ENCODE measurements around the gene RBP3. TPM values are rescaled to one million over a fixed set of nuclear protein-coding genes. Genes with fewer than 3 reads are reported as not detected.

Gene RBP3
- total and polyA plus RNA-seq, 2 donors (not counting 3 experiments of a cell fraction or from before 2014, with no cell fraction given), result not detected

DNA sequence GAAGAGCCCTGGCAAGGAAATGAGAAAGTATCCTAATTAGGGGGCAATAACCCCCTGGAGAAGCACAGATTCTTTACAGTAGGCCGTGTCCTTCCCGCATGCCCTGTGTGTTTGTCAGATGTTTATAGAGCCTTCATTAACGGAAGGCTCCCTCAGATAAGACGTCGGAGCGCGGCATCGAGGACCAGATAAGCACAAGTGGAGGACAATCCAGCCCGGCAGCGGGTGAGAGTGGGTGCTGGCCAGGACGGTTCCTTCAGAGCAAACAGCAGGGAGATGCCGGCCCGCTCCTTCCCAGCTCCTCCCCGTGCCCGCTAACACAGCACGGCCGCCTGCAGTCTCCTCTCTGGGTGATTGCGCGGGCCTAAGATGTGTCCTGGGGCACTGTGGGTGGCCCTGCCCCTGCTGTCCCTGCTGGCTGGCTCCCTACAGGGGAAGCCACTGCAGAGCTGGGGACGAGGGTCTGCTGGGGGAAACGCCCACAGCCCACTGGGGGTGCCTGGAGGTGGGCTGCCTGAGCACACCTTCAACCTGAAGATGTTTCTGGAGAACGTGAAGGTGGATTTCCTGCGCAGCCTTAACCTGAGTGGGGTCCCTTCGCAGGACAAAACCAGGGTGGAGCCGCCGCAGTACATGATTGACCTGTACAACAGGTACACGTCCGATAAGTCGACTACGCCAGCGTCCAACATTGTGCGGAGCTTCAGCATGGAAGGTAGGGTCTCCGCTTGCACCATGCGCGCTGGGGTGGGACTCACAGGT, 25.7 kb upstream of the RBP3 start, which contains the start of gene GDF2:
TSS of gene GDF2 (plus strand) at position 155 of the 762 bp plus-strand sequence. CDS start at position 370, 215 bp downstream.
- H3K9ac ChIP-seq (replicated peaks; ENCODE audit: extremely low read depth, insufficient read depth, low read length), result no peak within 1 kb of the TSS
- no peak within 1 kb of the TSS for H3K4me2 ChIP-seq (ENCODE audit: insufficient read depth, low read length)
- H3K9me3 ChIP-seq (replicated peaks; ENCODE audit: control insufficient read depth, insufficient read depth, low read length), result no peaks in the 10 kb centered on the region
- H3K9me1 ChIP-seq (replicated peaks; ENCODE audit: control insufficient read depth, extremely low read depth, insufficient read depth, low read length), result no peaks in the 10 kb centered on the region
- CTCF ChIA-PET, result interaction anchor here (0.8 to 2.9 kb wide), 6 partner anchors 9 to 328 kb away, joined by 3 to 15 read pairs (median 4); no protein-coding TSS in a partner anchor
- no peak within 1 kb of the TSS for H3K4me3 ChIP-seq (replicated peaks in 1 of 3; ENCODE audit: insufficient read depth in 1 of 3, low read depth in 1 of 3, low read length in 3 of 3)
- no peak within 1 kb of the TSS for H2AFZ ChIP-seq (ENCODE audit: low read depth, low read length)
- BruUV-seq (replicated peaks), result no TSS peak
- no peak within 1 kb of the TSS for H3K27ac ChIP-seq (ENCODE audit: insufficient read depth, low read depth, low read length)
- H3K27me3 ChIP-seq (ENCODE audit: control insufficient read depth in 2 of 2, insufficient read depth in 2 of 2, low read length in 2 of 2), result peaks cover 2 to 3% of the 10 kb centered on the region in 2 experiments
- H3K4me1 ChIP-seq (ENCODE audit: control insufficient read depth, extremely low read depth, insufficient read depth, low read length), result no peaks in the 10 kb centered on the region
- H4K20me1 ChIP-seq (replicated peaks; ENCODE audit: control insufficient read depth, extremely low read depth, insufficient read depth, low read length), result no peaks in the 10 kb centered on the region
- dilution Hi-C loops (cut with MboI; ENCODE audit: extremely low pct_ligation_motif_present, low sequenced_read_pairs) (no loop called here), intact Hi-C loops (cut with micrococcal nuclease) (no loop called here)
- FAIRE-seq (no peak), DNase-seq (ENCODE audit: low read depth, low spot score) (no peak)
- no peaks in the 10 kb centered on the region for H3K36me3 ChIP-seq (ENCODE audit: control insufficient read depth in 2 of 2, extremely low read depth in 1 of 2, insufficient read depth in 2 of 2, low read length in 2 of 2)
- no peaks in the 10 kb centered on the region for H3K79me2 ChIP-seq (ENCODE audit: control insufficient read depth, insufficient read depth, low read length)
- TF ChIP-seq POLR2AphosphoS5 (IDR thresholded peaks at IDR 0.05; ENCODE audit: insufficient read depth, low read depth, low read length) (no peak), POLR2A (IDR thresholded peaks at IDR 0.05; ENCODE audit: low read depth, low read length) (no peak)
- POLR2A ChIA-PET, result no interaction called here

DNA sequence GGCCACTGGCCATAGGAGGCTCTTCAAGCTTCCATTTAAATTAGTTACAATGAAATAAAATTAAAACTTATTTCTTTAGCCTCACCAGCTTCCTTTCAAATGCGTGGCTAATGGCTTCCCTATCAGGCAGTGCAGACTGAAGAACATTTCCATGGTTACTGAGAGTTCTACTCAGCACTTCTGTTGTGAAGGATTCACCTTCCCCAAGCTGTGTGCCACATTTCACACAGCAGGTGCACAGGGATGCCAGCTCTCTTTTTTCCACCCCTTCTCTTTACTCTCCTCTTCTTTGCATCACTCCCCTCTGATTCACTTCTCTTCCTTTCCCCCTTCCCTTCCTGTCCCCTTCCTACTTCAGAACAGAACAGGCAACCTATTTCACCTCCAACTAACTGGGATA, 25.1 kb upstream of the RBP3 start:
- no TSS peak for BruUV-seq (replicated peaks)
- H3K4me1 ChIP-seq (ENCODE audit: control insufficient read depth, extremely low read depth, insufficient read depth, low read length), result no peaks in the 10 kb centered on the region
- no peak overlapping the region for H3K9ac ChIP-seq (replicated peaks; ENCODE audit: extremely low read depth, insufficient read depth, low read length)
- no peak for DNase-seq (ENCODE audit: low read depth, low spot score)
- no peak overlapping the region for H3K4me2 ChIP-seq (ENCODE audit: insufficient read depth, low read length)
- H3K27me3 ChIP-seq (ENCODE audit: control insufficient read depth in 2 of 2, insufficient read depth in 2 of 2, low read length in 2 of 2), result peaks cover 2 to 3% of the 10 kb centered on the region in 2 experiments
- FAIRE-seq, result no peak
- H3K27ac ChIP-seq (ENCODE audit: insufficient read depth, low read depth, low read length), result no peak overlapping the region
- H3K36me3 ChIP-seq (ENCODE audit: control insufficient read depth in 2 of 2, extremely low read depth in 1 of 2, insufficient read depth in 2 of 2, low read length in 2 of 2), result no peaks in the 10 kb centered on the region
- no peak for TF ChIP-seq POLR2A (IDR thresholded peaks at IDR 0.05; ENCODE audit: low read depth, low read length)
- no peak for TF ChIP-seq POLR2AphosphoS5 (IDR thresholded peaks at IDR 0.05; ENCODE audit: insufficient read depth, low read depth, low read length)
- no peak for TF ChIP-seq JUN (IDR thresholded peaks at IDR 0.05; ENCODE audit: borderline replicate concordance, insufficient read depth, insufficient read length, low read depth)
- TF ChIP-seq GATA2 (IDR thresholded peaks at IDR 0.05; ENCODE audit: insufficient read depth, insufficient read length, low read depth, low read length), result no peak
- TF ChIP-seq, protein P1, sequence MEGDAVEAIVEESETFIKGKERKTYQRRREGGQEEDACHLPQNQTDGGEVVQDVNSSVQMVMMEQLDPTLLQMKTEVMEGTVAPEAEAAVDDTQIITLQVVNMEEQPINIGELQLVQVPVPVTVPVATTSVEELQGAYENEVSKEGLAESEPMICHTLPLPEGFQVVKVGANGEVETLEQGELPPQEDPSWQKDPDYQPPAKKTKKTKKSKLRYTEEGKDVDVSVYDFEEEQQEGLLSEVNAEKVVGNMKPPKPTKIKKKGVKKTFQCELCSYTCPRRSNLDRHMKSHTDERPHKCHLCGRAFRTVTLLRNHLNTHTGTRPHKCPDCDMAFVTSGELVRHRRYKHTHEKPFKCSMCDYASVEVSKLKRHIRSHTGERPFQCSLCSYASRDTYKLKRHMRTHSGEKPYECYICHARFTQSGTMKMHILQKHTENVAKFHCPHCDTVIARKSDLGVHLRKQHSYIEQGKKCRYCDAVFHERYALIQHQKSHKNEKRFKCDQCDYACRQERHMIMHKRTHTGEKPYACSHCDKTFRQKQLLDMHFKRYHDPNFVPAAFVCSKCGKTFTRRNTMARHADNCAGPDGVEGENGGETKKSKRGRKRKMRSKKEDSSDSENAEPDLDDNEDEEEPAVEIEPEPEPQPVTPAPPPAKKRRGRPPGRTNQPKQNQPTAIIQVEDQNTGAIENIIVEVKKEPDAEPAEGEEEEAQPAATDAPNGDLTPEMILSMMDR (IDR thresholded peaks at IDR 0.05; ENCODE audit: extremely low read depth in 1 of 2, insufficient read depth in 1 of 2, low read depth in 1 of 2, low read length in 2 of 2), result no peak
- TF ChIP-seq EZH2 (IDR thresholded peaks at IDR 0.05; ENCODE audit: borderline replicate concordance, low read depth, low read length, severe bottlenecking), result no peak
- TF ChIP-seq, protein P2, sequence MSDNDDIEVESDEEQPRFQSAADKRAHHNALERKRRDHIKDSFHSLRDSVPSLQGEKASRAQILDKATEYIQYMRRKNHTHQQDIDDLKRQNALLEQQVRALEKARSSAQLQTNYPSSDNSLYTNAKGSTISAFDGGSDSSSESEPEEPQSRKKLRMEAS (IDR thresholded peaks at IDR 0.05; ENCODE audit: insufficient read depth, insufficient read length), result no peak
- no peak for TF ChIP-seq FOS (IDR thresholded peaks at IDR 0.05; ENCODE audit: borderline replicate concordance, insufficient read depth, low read length)
- no peak for TF ChIP-seq MYC (IDR thresholded peaks at IDR 0.05; ENCODE audit: low read depth, low read length)
- no peak overlapping the region for H3K4me3 ChIP-seq (replicated peaks in 1 of 3; ENCODE audit: insufficient read depth in 1 of 3, low read depth in 1 of 3, low read length in 3 of 3)
- H2AFZ ChIP-seq (ENCODE audit: low read depth, low read length), result no peak overlapping the region
- no peaks in the 10 kb centered on the region for H3K9me3 ChIP-seq (replicated peaks; ENCODE audit: control insufficient read depth, insufficient read depth, low read length)
- ChIA-PET POLR2A (no interaction called here), CTCF (interaction anchor here (0.8 to 2.9 kb wide), 6 partner anchors 9 to 329 kb away, joined by 3 to 15 read pairs (median 4); no protein-coding TSS in a partner anchor)
- no peaks in the 10 kb centered on the region for H3K79me2 ChIP-seq (ENCODE audit: control insufficient read depth, insufficient read depth, low read length)
- intact Hi-C loops (cut with micrococcal nuclease) (no loop called here), dilution Hi-C loops (cut with MboI; ENCODE audit: extremely low pct_ligation_motif_present, low sequenced_read_pairs) (no loop called here)
- H3K9me1 ChIP-seq (replicated peaks; ENCODE audit: control insufficient read depth, extremely low read depth, insufficient read depth, low read length), result no peaks in the 10 kb centered on the region
- no peaks in the 10 kb centered on the region for H4K20me1 ChIP-seq (replicated peaks; ENCODE audit: control insufficient read depth, extremely low read depth, insufficient read depth, low read length)

All from endothelial cell of umbilical vein (primary cell).